ENCODE results near the gene IQSEC1.

- TF ChIP-seq CTCF (IDR thresholded peaks at IDR 0.05): no peak
- TF ChIP-seq POLR2AphosphoS5 (IDR thresholded peaks at IDR 0.05): no peak
- no peak for TF ChIP-seq POLR2A (IDR thresholded peaks at IDR 0.05; ENCODE audit: low read depth)
Observed at GRCh38 chr3:13092621-13093617, 19.7 kb upstream of the IQSEC1 start.
